Measurements from ENCODE around the gene CPT1C.

CPT1C gene

DNA sequence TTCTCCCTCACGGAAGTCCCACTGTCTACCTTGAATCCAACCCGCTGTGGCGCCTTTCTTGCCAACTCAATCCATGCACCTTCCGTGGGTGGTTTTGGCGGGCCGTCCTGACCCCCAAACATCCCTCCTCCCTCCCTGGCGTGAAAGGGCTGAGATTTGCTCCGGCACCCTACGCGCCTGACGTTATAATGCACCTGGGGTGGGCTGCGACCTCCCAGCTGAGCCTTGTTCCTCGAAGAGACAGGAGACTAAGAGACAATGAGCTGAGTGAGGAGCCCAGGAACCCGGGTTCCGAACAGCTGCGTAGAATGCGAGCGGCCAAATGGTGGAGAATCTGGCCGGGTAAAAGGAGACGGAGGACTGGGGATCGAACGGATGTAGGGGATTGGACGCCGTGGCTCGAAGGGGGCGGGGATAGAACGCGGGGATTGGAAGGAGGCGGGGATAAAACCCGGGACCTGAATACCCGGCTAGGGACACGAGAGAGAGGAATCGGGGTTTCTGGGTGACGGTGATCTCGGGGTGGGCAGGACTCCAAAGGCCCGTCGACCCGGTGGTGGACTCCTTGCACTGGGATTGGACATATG is at the start of gene CPT1C:
Gene CPT1C (plus strand): TSS at position 461 of the 587 bp plus-strand sequence. CDS start 1,137 bp downstream, outside the sequence.
- DNase-seq (ENCODE audit: low read depth in 3 of 3), result no peak

DNA sequence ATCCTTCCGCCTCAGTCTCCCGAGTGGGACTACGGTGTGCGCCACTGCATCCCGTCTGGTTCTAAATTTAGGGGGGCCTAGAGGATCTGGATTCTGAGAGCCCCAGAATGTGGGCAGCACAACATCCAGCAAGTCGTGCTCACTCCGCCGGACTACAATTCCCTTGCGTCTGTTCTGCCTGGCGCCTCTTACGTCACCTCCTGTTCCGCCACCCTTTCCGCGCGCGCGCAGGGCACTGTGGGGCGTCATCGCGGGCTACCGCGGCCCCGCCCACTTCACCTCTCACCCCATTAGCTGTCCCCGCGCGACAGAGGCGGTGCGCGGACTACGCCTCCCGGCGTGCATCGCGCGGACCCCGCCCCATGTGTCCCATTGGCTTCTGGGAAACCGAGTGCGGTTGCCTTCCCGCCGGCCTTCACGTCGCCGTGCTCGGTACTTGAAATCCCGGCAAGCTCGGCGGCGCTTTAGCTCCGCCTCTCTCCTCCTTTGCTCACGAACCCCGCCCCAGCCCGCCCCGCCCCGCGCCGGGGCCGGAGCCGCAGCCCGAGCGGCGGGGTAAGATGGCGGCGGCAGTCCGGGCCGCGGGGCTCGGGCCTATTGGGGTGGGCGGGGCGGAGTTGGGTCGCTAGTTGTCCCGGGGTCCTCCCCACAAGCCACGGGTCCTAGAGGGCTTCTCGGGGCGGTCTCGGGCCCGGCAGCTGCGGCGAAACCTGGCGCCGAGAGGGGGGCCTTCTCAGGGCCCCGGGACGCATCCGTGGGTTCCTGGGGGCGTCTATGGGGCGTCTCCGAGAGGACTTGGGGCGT is 49.0 kb upstream of the CPT1C start, which contains the start of gene SCAF1:
Gene SCAF1 (plus strand): TSS at position 522 of the 804 bp plus-strand sequence. CDS start 2,818 bp downstream, outside the sequence.
- peak; percentile 94 to 99 (median 98) for DNase-seq (ENCODE audit: low read depth in 3 of 3)

DNA sequence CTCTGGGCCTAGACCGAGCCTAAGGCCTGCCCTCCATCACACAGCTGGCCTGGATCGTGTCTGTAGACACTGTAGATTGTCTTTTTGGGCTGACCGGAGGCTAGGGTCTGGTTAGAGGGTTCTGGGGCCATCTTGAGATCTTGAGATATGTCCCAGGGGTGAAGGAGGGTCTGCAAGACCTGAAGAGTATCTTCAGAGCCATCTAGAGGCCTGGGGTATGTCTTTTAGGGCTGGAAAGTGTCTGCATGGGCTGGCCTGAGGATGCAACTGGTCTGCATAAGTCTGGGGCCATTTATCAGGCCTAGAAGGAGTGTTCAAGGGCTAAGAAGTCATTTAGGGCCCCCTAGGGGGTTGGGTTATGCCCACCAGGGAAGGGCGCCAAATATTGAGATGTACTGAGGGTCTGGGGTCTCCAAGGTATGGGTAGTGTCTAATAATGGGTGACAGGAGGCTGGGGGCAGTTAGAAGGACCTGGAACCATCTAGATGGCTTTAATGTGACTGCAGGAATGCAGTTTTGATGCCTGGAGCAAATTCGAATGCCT is 48.4 kb upstream of the CPT1C start:
- no peak for DNase-seq (ENCODE audit: low read depth in 3 of 3)

DNA sequence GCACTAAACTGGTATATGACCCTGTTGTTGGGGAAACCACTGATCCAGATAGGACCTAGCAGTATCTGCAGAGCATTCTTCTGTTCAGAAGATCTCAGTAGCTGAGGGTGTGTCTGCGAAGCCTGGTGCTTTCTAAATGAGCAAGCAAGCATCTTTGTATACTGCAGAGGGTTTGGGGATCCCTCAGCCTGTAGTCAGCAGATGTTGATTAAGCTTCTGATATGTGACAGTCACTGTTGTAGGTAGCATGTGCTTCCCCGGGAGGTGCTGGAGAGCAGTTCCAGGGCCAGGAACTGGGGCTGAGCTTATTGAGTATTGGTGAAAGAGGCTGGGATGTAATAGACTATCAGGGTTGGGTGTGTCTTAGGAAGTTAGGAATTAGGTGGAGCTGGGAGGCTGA is 47.5 kb upstream of the CPT1C start:
- no peak for DNase-seq (ENCODE audit: low read depth in 3 of 3)

DNA sequence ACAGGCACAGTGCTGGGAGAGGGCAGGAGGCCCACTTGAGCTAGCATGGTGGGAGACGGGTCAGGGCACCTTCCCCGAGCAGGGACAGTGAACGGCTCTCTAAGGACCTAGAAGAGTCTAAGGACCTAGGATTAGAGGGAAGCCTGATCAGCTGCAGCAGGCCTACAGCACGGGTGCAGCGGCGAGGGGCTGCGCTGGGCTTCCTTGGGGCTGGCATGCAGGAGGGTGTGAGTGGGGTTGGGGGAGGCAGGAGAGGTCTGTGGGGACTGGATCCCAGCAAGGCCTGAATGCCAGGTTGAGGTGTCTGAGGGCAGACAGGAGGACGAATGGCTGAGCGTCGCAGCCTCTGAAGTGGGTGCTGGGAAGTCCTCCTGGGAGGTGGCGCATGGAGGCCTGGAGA is 45.3 kb upstream of the CPT1C start:
- no peak for DNase-seq (ENCODE audit: low read depth in 3 of 3)

DNA sequence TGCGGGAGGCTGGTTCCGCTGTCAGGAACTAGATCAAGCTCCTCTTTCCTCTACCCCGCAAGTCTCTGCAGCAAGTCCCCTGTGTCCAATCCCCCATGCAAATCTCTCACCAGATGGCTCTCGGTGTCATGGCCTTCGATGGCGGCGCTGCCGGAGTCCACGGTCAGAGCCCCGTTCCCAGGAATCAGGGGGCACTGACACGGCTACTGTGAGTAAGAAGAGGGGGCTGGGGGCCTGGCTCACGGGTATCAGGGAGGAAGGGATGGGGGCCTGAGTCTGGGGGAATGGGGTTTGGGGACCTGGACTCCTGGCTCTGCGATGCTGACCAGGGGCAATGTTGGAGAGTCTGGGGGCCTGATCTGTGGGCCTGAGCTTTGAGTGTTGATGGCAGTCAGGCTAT is 44.9 kb upstream of the CPT1C start:
- DNase-seq (ENCODE audit: low read depth in 3 of 3), result no peak

DNA sequence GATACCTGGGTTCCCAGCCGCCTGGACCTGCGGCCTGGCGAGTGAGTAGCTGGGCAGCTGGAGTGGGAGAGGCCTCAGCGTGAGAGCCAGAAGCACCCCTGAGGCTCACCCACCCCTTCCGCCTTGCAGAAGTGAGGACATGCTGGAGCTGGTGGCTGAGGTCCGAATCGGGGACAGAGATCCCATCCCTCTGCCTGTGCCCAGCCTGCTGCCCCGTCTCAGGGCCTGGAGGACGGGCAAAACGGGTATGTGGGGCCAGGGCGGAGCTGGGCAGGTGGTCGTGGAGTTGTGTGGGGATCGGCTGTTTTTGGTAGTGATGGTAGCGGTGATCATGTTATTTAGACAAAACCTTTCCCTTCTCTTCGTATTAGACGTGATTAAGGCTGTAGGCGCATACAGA is 44.3 kb upstream of the CPT1C start:
- DNase-seq (ENCODE audit: low read depth in 3 of 3), result no peak

DNA sequence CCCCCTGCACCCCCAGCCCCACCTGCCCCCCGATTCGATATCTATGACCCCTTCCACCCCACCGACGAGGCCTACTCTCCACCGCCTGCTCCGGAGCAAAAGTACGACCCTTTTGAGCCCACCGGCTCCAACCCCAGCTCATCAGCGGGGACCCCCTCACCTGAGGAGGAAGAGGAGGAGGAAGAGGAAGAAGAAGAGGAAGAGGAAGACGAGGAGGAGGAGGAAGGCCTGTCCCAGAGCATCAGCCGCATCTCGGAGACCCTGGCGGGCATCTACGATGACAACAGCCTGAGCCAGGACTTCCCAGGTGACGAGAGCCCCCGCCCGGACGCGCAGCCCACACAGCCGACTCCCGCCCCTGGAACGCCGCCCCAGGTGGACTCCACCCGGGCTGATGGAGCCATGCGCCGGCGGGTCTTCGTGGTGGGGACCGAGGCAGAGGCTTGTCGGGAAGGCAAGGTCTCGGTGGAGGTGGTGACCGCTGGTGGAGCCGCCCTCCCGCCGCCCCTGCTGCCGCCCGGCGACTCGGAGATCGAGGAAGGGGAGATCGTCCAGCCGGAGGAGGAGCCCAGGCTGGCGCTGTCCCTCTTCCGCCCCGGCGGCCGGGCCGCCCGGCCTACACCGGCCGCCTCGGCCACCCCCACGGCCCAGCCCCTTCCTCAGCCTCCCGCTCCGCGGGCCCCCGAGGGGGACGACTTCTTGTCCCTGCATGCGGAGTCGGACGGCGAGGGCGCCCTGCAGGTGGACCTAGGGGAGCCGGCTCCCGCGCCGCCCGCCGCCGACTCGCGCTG is 39.7 kb upstream of the CPT1C start:
- DNase-seq (ENCODE audit: low read depth in 3 of 3), result no peak

DNA sequence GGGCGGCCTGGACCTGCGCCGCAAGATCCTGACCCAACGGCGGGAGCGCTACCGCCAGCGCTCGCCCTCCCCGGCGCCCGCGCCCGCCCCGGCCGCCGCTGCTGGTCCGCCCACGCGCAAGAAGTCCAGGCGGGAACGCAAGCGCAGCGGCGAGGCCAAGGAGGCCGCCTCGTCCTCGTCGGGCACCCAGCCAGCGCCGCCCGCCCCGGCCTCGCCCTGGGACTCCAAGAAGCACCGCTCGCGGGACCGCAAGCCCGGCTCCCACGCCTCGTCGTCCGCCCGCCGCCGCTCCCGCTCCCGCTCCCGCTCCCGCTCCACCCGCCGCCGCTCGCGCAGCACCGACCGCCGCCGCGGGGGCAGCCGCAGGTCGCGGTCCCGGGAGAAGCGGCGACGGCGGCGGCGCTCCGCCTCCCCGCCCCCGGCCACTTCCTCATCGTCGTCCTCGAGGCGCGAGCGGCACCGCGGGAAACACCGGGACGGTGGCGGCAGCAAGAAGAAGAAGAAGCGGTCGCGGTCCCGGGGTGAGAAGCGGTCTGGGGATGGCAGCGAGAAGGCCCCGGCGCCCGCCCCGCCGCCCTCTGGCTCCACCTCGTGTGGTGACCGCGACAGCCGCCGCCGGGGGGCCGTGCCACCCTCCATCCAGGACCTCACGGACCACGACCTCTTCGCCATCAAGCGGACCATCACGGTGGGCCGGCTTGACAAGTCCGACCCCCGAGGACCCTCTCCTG is 38.9 kb upstream of the CPT1C start:
- no peak for DNase-seq (ENCODE audit: low read depth in 3 of 3)

DNA sequence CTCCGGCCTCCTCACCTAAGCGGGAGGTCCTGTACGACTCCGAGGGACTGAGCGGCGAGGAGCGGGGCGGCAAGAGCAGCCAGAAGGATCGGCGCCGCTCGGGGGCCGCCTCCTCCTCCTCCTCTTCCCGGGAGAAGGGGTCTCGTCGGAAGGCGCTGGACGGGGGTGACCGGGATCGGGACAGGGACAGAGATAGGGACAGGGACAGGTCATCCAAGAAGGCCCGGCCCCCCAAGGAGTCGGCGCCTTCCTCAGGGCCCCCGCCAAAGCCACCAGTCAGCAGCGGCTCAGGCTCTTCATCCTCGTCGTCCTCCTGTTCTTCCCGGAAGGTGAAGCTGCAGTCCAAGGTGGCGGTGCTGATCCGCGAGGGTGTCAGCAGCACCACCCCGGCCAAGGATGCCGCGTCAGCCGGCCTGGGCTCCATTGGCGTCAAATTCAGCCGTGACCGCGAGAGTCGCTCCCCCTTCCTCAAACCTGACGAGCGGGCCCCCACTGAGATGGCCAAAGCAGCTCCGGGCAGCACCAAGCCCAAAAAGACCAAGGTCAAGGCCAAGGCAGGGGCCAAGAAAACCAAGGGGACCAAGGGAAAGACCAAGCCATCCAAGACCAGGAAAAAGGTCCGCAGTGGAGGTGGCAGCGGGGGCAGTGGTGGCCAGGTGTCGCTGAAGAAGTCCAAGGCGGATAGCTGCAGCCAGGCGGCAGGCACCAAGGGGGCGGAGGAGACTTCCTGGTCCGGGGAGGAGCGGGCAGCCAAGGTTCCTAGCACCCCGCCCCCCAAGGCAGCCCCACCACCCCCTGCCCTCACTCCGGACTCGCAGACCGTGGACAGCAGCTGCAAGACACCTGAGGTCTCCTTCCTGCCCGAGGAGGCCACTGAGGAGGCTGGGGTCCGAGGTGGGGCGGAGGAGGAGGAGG is 38.1 kb upstream of the CPT1C start:
- DNase-seq (ENCODE audit: low read depth in 3 of 3), result no peak

DNA sequence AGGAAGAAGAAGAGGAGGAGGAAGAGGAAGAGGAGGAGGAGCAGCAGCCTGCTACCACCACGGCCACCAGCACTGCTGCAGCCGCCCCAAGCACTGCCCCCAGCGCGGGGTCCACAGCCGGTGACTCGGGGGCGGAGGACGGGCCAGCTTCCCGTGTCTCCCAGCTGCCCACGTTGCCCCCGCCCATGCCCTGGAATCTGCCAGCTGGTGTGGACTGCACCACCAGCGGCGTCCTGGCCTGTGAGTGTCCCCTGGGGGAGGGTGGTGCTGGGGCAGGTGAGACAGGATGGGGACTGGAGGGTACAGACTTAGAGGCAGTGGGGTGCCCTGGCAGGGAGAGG is 37.5 kb upstream of the CPT1C start:
- DNase-seq (ENCODE audit: low read depth in 3 of 3), result no peak

DNA sequence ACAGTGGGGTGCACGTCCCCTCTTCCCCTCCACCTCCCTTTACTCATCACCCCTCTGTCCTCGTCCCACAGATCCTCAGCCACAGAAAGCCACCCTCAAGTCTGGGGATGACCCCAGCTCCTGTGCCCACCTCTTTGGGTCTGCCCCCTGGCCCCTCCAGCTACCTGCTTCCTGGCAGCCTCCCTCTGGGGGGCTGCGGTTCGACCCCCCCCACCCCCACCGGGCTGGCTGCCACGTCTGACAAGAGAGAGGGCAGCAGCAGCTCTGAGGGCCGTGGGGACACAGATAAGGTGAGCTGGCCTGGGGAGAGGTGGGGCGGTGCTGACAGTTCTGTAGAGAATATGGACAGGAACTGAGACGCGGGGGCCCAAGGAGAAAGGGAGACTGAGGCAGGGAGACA is 36.3 kb upstream of the CPT1C start:
- no peak for DNase-seq (ENCODE audit: low read depth in 3 of 3)

DNA sequence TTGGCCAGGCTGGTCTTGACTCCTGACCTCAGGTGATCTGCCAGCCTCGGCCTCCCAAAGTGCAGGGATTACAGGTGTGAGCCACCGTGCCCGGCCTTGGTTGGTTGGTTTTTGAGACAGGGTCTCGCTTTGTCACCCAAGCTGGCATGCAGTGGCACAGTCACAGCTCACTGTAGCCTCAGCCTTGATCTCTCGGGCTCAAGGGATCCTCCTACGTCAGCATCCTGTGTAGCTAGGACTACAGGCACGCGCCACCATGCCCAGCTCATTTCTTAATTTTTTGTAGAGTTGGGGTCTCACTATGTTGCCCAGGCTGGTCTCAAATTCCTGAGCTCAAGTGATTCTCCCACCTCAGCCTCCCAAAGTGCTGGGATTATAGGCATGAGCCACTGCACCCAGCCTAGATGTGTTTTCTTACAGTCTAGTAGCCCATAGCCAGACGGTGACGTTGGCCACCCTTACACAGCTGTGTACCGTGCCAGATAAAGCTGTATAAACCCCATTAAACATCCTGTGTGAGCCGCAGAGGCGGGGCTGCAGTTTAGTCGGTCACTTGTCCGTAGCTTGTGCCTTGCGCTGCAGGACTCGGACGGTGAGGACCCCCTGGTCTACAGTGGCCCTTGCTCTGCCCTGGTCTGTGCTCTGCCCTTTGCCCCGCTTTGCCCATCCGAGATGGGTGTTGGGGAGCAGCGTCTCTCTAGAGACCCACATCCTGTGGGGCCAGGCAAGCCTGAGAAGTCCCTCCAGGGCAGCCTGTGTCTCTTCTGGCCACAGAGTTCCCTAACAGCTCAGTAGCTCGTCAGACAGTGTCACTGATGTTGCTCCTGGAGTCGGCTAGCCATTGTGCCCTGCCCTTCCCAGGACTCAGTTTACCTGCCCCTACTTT is 35.1 kb upstream of the CPT1C start:
- DNase-seq (ENCODE audit: low read depth in 3 of 3), result no peak

DNA sequence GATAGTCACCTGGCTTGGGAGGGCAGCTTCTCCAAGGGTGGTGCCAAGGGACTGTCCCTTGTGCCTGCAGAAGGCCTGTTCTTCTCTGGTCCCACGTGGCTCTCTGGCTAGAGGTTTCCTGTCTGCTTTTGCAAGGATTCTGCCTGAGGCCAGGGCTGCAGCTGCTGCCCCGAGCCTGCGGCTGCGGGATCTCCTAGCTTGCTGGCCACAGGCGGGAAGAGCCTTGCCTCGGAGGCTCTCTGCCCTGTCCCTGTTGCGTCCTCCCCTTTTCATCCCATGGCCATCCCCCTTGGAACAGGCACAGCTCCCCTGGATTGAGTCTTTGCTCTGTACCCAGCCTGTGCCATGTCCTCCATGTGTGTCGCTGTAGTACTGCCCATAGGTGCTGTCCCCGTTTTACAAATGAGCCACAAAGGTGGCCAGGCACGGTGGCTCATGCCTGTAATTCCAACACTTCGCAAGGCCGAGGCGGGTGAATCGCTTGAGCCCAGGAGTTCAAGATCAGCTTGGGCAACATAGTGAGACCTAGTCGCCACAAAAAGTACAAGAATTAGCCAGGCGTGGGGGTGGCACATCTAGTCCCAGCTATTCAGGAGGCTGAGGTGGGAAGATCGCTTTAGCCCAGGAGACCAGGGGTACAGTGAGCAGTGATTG is 34.3 kb upstream of the CPT1C start:
- no peak for DNase-seq (ENCODE audit: low read depth in 3 of 3)

DNA sequence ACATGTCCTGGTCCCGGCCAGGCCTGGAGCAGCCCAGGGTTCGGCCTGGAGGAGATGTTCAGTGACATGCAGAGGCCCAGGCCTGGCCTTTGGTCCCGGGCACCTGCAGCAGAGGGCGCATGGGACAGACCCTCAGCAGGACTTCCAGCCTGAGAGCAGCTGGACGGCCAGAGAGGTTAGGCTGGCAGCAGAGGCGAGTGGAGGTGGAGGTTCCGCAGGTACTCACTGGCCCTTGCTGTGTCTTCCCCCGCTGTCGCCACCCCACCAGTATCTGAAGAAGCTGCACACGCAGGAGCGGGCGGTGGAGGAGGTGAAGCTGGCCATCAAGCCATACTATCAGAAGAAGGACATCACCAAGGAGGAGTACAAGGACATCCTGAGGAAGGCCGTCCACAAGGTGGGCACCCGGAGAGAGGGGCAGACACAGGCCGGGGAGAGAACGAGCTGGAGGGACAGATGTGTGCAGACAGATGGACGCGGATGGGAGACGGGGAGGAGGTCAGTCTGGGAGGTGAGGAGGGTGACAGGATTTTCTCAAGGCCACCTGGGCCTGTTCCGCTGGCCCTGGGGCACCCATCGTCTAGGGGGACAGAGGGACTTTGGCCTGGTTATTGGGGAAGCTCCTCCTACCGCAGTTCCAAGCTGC is 33.3 kb upstream of the CPT1C start:
- no peak for DNase-seq (ENCODE audit: low read depth in 3 of 3)

DNA sequence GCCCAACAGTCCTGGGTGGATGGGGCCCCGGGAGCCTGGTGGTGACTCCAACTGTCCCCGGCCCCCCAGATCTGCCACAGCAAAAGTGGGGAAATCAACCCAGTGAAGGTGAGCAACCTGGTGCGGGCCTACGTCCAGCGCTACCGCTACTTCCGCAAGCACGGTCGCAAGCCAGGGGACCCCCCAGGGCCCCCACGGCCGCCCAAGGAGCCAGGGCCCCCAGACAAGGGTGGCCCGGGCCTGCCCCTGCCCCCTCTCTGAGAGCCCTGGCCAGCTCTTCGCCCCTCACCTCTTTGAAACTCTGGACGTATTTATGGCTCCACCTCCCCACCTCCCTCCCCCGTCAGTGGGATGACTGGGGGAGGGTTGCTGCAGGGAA is 32.8 kb upstream of the CPT1C start:
- DNase-seq (ENCODE audit: low read depth in 3 of 3), result no peak

DNA sequence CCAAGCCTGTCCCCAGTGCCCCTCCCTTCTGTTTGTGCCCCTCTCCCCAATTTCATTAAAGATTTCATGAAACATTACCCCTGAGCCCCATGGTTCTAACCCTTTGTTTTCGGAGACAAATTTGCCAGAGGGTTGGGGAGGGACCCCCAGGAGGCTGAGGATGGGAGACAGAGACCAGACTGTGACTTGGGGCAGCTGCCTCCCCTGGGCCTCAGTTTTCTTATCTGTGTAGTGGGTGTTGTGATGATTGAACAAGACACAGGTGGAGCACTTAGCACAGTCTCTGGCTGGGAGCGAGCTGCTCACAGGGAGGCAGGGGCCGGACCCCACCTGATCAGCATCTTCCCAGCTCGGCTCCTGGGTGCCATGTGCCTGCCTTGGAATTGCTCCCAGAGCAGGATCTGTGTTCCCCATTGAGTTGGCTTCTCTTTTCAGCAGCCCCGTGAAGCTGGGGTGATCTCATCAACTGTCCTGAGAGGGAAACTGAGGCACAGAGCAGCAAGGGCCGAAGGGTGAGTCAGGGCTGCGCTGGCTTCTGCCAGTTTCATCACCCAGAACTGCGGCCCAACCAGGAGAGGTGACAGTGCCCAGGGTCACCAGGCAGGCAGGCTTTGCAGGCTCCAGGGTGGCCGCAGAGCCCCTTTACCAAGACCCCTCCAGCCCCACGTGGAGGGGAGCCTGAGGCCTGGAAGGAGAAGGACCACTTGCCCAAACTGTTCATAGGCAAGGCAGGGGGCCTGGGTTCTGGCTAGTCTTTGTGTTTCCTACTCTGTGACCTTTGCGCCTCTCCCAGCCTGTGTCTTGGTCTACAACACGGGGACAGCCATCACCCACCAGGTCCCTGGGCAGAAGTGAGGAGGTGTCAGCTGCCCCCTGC is 32.1 kb upstream of the CPT1C start:
- no peak for DNase-seq (ENCODE audit: low read depth in 3 of 3)
